T-helper 2 cell treated with Interferon-gamma antibody and Interleukin-4, amounts not matched to agents 5 μg/mL and 100 μg/mL, for 36 hours (primary cell): Measurements from ENCODE around the gene ADRM1.

Experiments
- DNase-seq: peaks from one replicate; pipeline ENCODE4 v3.0.0; 2021; ENCODE audit warnings: low spot score
- H3K27ac Mint-ChIP-seq: one replicate; pipeline ENCODE4 v1.8.0; 2021; ENCODE audit warnings: mild to moderate bottlenecking, mixed read lengths
- H3K27me3 Mint-ChIP-seq: one replicate; pipeline ENCODE4 v1.8.0; 2021; ENCODE audit warnings: low read depth, mixed read lengths
- H3K36me3 Mint-ChIP-seq: one replicate; pipeline ENCODE4 v1.8.0; 2021; ENCODE audit warnings: low read depth, mixed read lengths
- H3K4me1 Mint-ChIP-seq: one replicate; pipeline ENCODE4 v1.8.0; 2021; ENCODE audit warnings: low read depth, mixed read lengths
- H3K4me3 Mint-ChIP-seq: one replicate; pipeline ENCODE4 v1.8.0; 2022; ENCODE audit warnings: mild to moderate bottlenecking, moderate library complexity, mixed read lengths
- H3K9me3 Mint-ChIP-seq: one replicate; pipeline ENCODE4 v1.8.0; 2021; ENCODE audit warnings: mixed read lengths

Gene ADRM1

GRCh38 chr20:62348604-62349003 is 45.8 kb downstream of the ADRM1 start:
- peaks cover 4% of the 10 kb centered on the region for H3K36me3 Mint-ChIP-seq
- no peak overlapping the region for H3K4me3 Mint-ChIP-seq
- H3K27ac Mint-ChIP-seq: no peak overlapping the region
- no peaks in the 10 kb centered on the region for H3K27me3 Mint-ChIP-seq
- no peak for DNase-seq
- H3K9me3 Mint-ChIP-seq: peaks cover 13% of the 10 kb centered on the region
- H3K4me1 Mint-ChIP-seq: no peaks in the 10 kb centered on the region

- no peak for DNase-seq
- Mint-ChIP-seq H3K9me3 (peaks cover 13% of the 10 kb centered on the region), H3K27ac (no peak overlapping the region), H3K4me3 (no peak overlapping the region), H3K27me3 (no peaks in the 10 kb centered on the region), H3K36me3 (peaks cover 4% of the 10 kb centered on the region), H3K4me1 (no peaks in the 10 kb centered on the region)
Observed at GRCh38 chr20:62349556-62350097, 46.8 kb downstream of the ADRM1 start.

- no peak for DNase-seq
- H3K36me3 Mint-ChIP-seq: peaks cover 4% of the 10 kb centered on the region
- no peak overlapping the region for H3K27ac Mint-ChIP-seq
- H3K4me3 Mint-ChIP-seq: no peak overlapping the region
- no peaks in the 10 kb centered on the region for H3K4me1 Mint-ChIP-seq
- peaks cover 13% of the 10 kb centered on the region for H3K9me3 Mint-ChIP-seq
- no peaks in the 10 kb centered on the region for H3K27me3 Mint-ChIP-seq
Observed at GRCh38 chr20:62350098-62350628, 47.4 kb downstream of the ADRM1 start.

- H3K9me3 Mint-ChIP-seq: peaks cover 13% of the 10 kb centered on the region
- peaks cover 4% of the 10 kb centered on the region for H3K36me3 Mint-ChIP-seq
- no peak overlapping the region for H3K27ac Mint-ChIP-seq
- H3K4me1 Mint-ChIP-seq: no peaks in the 10 kb centered on the region
- DNase-seq: no peak
- H3K27me3 Mint-ChIP-seq: no peaks in the 10 kb centered on the region
- no peak overlapping the region for H3K4me3 Mint-ChIP-seq
Observed at GRCh38 chr20:62350629-62351422, 48.0 kb downstream of the ADRM1 start.

- no peaks in the 10 kb centered on the region for H3K4me1 Mint-ChIP-seq
- no peak for DNase-seq
- H3K27ac Mint-ChIP-seq: no peak overlapping the region
- no peaks in the 10 kb centered on the region for H3K27me3 Mint-ChIP-seq
- no peak overlapping the region for H3K4me3 Mint-ChIP-seq
- H3K9me3 Mint-ChIP-seq: peaks cover 13% of the 10 kb centered on the region
- H3K36me3 Mint-ChIP-seq: peaks cover 4% of the 10 kb centered on the region
Observed at GRCh38 chr20:62351469-62352401, 48.9 kb downstream of the ADRM1 start.

- H3K9me3 Mint-ChIP-seq: peaks cover 13% of the 10 kb centered on the region
- H3K27ac Mint-ChIP-seq: no peak overlapping the region
- peaks cover 4% of the 10 kb centered on the region for H3K36me3 Mint-ChIP-seq
- H3K4me3 Mint-ChIP-seq: no peak overlapping the region
- no peaks in the 10 kb centered on the region for H3K27me3 Mint-ChIP-seq
- DNase-seq: no peak
- H3K4me1 Mint-ChIP-seq: no peaks in the 10 kb centered on the region
Observed at GRCh38 chr20:62352402-62353288, 49.8 kb downstream of the ADRM1 start.

- peaks cover 4% of the 10 kb centered on the region for H3K36me3 Mint-ChIP-seq
- H3K9me3 Mint-ChIP-seq: peaks cover 8% of the 10 kb centered on the region
- H3K4me3 Mint-ChIP-seq: no peak overlapping the region
- no peak for DNase-seq
- no peaks in the 10 kb centered on the region for H3K4me1 Mint-ChIP-seq
- H3K27ac Mint-ChIP-seq: no peak overlapping the region
- H3K27me3 Mint-ChIP-seq: no peaks in the 10 kb centered on the region
Observed at GRCh38 chr20:62353289-62354030, 50.7 kb downstream of the ADRM1 start.

- Mint-ChIP-seq H3K27ac (no peak overlapping the region), H3K36me3 (peaks cover 2% of the 10 kb centered on the region), H3K4me1 (no peaks in the 10 kb centered on the region), H3K4me3 (no peak overlapping the region), H3K9me3 (peaks cover 3% of the 10 kb centered on the region), H3K27me3 (no peaks in the 10 kb centered on the region)
- no peak for DNase-seq
Observed at GRCh38 chr20:62354031-62354808, 51.4 kb downstream of the ADRM1 start.

GRCh38 chr20:62354811-62355341 is 52.1 kb downstream of the ADRM1 start:
- no peak for DNase-seq
- H3K4me1 Mint-ChIP-seq: no peaks in the 10 kb centered on the region
- no peaks in the 10 kb centered on the region for H3K9me3 Mint-ChIP-seq
- no peaks in the 10 kb centered on the region for H3K36me3 Mint-ChIP-seq
- H3K27ac Mint-ChIP-seq: no peak overlapping the region
- no peak overlapping the region for H3K4me3 Mint-ChIP-seq
- H3K27me3 Mint-ChIP-seq: no peaks in the 10 kb centered on the region

- Mint-ChIP-seq H3K4me1 (no peaks in the 10 kb centered on the region), H3K9me3 (no peaks in the 10 kb centered on the region), H3K36me3 (no peaks in the 10 kb centered on the region), H3K4me3 (no peak overlapping the region), H3K27ac (no peak overlapping the region), H3K27me3 (no peaks in the 10 kb centered on the region)
- DNase-seq: no peak
Observed at GRCh38 chr20:62355516-62355877, 52.7 kb downstream of the ADRM1 start.

- H3K9me3 Mint-ChIP-seq: no peaks in the 10 kb centered on the region
- H3K27ac Mint-ChIP-seq: no peak overlapping the region
- no peaks in the 10 kb centered on the region for H3K4me1 Mint-ChIP-seq
- H3K27me3 Mint-ChIP-seq: no peaks in the 10 kb centered on the region
- DNase-seq: no peak
- no peak overlapping the region for H3K4me3 Mint-ChIP-seq
- H3K36me3 Mint-ChIP-seq: no peaks in the 10 kb centered on the region
Observed at GRCh38 chr20:62355878-62356588, 53.2 kb downstream of the ADRM1 start.
